A673 (cell line): Measurements from ENCODE around the gene IGSF22. TPM values are rescaled to one million over a fixed set of nuclear protein-coding genes. Genes with fewer than 3 reads are reported as not detected.

Experiments used
- BruUV-seq: library from RNA; stranded (reverse); fragments of 400-500 nt; replicated peaks from 2 replicates; lab custom pipeline; 2021; lab: Mats Ljungman, UMichigan
- CTCF ChIA-PET: fragments of 300-600 bp; sonication (Branson Sonifier 250); formaldehyde crosslinking; loops from one replicate; lab custom pipeline; 2022; ENCODE audit warnings: antibody characterized with exemption; lab: Charles Lee
- POLR2A ChIA-PET: fragments of 300-600 bp; sonication (Branson Sonifier 250); formaldehyde crosslinking; loops from one replicate; lab custom pipeline; 2022; ENCODE audit warnings: antibody characterized with exemption; ENCODE audit not compliant: low non-redundant PET; lab: Charles Lee
- DNase-seq: peaks from one replicate; pipeline ENCODE4 v3.0.0-alpha.2; 2015; ENCODE audit warnings: low spot score
- H3K27ac ChIP-seq: fragments of 200-600 bp; sonication (generic); 2 replicates; pipeline ENCODE4 v1.5.1; 2016; ENCODE audit warnings: mixed run types, low read depth, mild to moderate bottlenecking, mixed read lengths, antibody characterized with exemption, low read length; ENCODE audit not compliant: poor library complexity, severe bottlenecking
- H3K27me3 ChIP-seq: fragments of 200-600 bp; sonication (generic); replicated peaks from 2 replicates; pipeline ENCODE4 v1.6.1; 2017; ENCODE audit warnings: mixed run types, low read depth, mild to moderate bottlenecking, mixed read lengths, antibody characterized with exemption, low read length; ENCODE audit not compliant: insufficient read depth, poor library complexity
- H3K36me3 ChIP-seq: fragments of 200-600 bp; sonication (generic); 2 replicates; pipeline ENCODE4 v1.6.1; 2016; ENCODE audit warnings: mixed run types, mild to moderate bottlenecking, mixed read lengths, antibody characterized with exemption, low read length; ENCODE audit not compliant: insufficient read depth, poor library complexity, severe bottlenecking
- H3K4me1 ChIP-seq: fragments of 200-600 bp; sonication (generic); 2 replicates; pipeline ENCODE4 v1.6.1; 2017; ENCODE audit warnings: mixed run types, mild to moderate bottlenecking, mixed read lengths, antibody characterized with exemption, low read length; ENCODE audit not compliant: insufficient read depth, poor library complexity, severe bottlenecking
- H3K4me3 ChIP-seq: fragments of 200-600 bp; sonication (generic); 2 replicates; pipeline ENCODE4 v1.5.1; 2016; ENCODE audit warnings: low read depth, mixed run types, mild to moderate bottlenecking, mixed read lengths, low read length; ENCODE audit not compliant: poor library complexity, severe bottlenecking
- H3K9me3 ChIP-seq: fragments of 200-600 bp; sonication (generic); 2 replicates; pipeline ENCODE4 v1.6.1; 2016; ENCODE audit warnings: mixed run types, low read depth, mild to moderate bottlenecking, mixed read lengths, antibody characterized with exemption, low read length; ENCODE audit not compliant: poor library complexity, severe bottlenecking
- CTCF ChIP-seq: fragments of 300-800, 200-600 bp; sonication (generic); conservative IDR thresholded peaks from 2 replicates; pipeline ENCODE4 v1.5.1; 2017; ENCODE audit warnings: low read depth, mild to moderate bottlenecking, antibody characterized with exemption, low read length, moderate library complexity, mixed read lengths
- EZH2 ChIP-seq: fragments of 200-600 bp; sonication (generic); IDR thresholded peaks from 2 replicates; pipeline ENCODE4 v1.6.1; 2017; ENCODE audit warnings: borderline replicate concordance, low read depth, mild to moderate bottlenecking, mixed read lengths, antibody characterized with exemption, low read length; ENCODE audit not compliant: poor library complexity, severe bottlenecking
- intact Hi-C: fragments of 100-400 bp; cut with micrococcal nuclease; formaldehyde crosslinking; loops from one replicate; pipeline ENCODE4 v1.10.0; 2022; ENCODE audit not compliant: unreplicated experiment
- total RNA-seq: library from RNA; stranded (reverse); gene quantifications from 2 replicates; pipeline ENCODE4 v1.2.3, GENCODE V29; 2021

IGSF22 gene
- total RNA-seq, 1 experiment from 2014 or later, result not detected

DNA sequence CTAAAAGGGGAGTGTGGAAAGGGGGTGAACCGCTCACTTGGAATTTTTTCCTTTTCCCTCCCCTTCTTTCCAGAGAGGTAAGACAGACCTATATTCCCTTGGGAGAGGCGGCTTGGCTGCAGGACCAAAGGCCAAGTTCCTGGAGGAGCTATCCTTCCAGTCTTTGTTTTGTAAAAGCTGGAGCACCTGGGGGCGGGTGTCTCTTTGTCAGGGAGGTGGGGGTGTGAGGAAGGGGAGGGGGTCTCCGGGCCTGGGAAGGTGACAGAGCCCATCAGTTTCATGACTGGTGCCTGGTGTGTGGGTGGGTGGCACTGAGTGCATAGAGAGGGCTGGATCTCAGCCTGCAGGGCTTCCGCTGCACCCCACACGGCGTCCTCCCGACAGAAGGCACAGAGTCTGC is 47.1 kb upstream of the IGSF22 start:
- POLR2A ChIA-PET, result no interaction called here
- Histone ChIP-seq H3K4me1 (no peaks in the 10 kb centered on the region), H3K36me3 (no peaks in the 10 kb centered on the region), H3K4me3 (no peak overlapping the region), H3K27me3 (no peaks in the 10 kb centered on the region), H3K9me3 (no peaks in the 10 kb centered on the region), H3K27ac (no peak overlapping the region)
- intact Hi-C loops, result no loop called here
- DNase-seq, result no peak
- CTCF ChIA-PET, result no interaction called here
- TF ChIP-seq CTCF (no peak), EZH2 (no peak)
- no TSS peak for BruUV-seq

DNA sequence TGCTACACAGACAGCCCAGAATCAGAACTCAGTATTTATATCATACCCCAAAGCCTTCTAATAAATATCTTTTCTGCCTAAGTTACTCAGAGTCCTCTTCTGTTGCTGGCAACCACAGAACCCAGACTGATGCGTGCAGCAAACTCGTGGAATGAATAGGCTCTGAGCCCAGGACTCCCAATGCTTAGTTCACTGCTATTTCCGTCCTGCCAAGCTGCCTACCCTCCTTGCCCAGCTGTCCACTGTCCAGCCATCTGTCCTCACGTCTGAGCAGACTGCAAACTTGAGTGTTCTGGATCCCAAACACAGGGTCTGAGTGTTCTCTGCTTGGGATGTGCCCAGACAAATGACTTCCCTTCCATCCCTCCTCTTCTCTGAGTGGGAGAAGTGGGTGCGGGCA is 46.2 kb upstream of the IGSF22 start:
- no peak for DNase-seq
- no peaks in the 10 kb centered on the region for H3K27me3 ChIP-seq
- BruUV-seq, result no TSS peak
- no peak overlapping the region for H3K4me3 ChIP-seq
- H3K36me3 ChIP-seq, result no peaks in the 10 kb centered on the region
- no peaks in the 10 kb centered on the region for H3K4me1 ChIP-seq
- no peaks in the 10 kb centered on the region for H3K9me3 ChIP-seq
- ChIA-PET CTCF (no interaction called here), POLR2A (no interaction called here)
- no peak for TF ChIP-seq EZH2
- TF ChIP-seq CTCF, result no peak
- intact Hi-C loops, result no loop called here
- no peak overlapping the region for H3K27ac ChIP-seq

DNA sequence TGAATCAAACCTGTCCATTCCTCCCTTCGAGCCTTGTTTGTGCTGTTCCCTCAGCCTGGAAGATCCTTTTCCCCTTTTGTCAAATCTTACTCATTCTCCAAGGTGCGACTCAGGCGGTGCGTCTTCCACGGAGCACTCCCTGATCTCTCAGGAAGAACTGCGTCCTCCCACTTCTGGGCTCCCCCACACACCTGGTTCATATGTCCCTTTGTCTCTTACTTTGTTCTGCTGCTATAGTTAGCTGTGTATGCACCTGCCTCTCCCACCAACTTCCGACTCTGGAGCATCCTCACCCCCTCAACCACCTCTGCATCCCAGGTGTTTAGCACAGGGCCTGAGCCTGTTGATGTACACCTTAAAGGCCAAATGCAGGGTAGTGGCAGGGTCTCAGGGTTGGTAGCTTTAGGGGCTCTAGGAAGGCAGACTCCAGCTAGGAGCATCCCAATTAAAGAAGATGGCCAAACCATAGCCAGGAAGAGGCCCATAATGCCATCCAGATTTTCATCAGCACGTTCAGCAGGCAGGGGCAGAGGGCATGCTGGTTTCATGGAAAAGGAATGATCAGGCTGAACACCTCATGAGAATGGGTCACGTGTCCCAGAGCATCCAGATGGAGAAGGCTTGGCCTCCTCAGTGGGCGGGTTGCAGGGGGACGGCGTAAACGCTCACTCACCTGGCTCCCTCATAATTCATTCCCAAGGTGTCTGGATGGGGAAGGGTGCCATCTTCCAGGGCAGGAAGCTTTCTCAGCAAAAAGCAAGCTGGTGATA is 45.5 kb upstream of the IGSF22 start:
- Histone ChIP-seq H3K27me3 (no peaks in the 10 kb centered on the region), H3K9me3 (no peaks in the 10 kb centered on the region), H3K36me3 (no peaks in the 10 kb centered on the region), H3K4me3 (no peak overlapping the region), H3K4me1 (no peaks in the 10 kb centered on the region), H3K27ac (no peak overlapping the region)
- DNase-seq, result no peak
- intact Hi-C loops, result no loop called here
- TF ChIP-seq EZH2 (no peak), CTCF (no peak)
- CTCF ChIA-PET, result no interaction called here
- no TSS peak for BruUV-seq
- POLR2A ChIA-PET, result no interaction called here
